Measurements from ENCODE around the gene CCDC6. TPM values are rescaled to one million over a fixed set of nuclear protein-coding genes. Genes with fewer than 3 reads are reported as not detected.

The CCDC6 gene
- total and polyA plus RNA-seq, 2 experiments from 2014 or later = 22.3 to 49.8 TPM

DNA sequence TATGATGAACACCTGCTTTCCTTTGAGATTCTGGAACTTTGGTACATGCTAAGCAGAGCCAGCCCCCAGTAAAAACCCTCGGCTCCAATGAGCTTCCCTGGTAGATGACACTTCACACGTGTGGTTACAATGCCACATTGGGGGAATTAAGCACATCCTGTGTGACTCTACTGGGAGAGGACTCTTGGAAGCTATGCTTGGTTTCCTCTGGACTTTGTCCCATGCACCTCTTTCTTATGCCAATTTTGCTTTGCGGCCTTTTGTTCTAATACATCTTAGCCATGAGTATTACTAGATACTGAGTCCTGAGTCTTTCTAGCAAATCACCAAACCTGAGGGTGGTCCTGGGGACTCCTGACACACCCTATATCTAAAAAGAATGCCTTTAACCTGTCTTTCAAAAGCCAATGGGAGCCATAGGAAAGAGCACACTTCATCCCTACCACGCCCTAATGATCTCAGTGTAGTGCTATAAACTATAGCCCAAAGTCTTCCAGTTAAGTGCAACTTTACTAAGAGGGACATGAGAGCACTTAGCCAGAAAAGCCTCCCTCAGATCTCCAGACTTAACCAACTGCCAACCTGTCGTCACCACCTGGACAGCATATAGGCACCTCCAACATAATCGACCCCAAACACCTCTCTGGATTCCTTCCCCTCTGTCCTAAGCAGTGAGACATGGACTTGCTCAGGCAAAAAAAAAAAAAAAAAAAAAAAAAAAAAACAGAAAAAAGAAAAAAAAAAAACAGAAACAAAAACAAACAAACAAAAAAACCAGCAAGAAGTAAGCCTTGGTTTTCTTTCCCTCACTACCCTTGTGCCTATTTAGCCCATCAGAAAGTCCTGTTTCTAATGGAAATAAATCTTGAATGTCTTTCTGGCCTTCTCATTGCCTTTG, 37.4 kb downstream of the CCDC6 start:
- H4K20me1 ChIP-seq (ENCODE audit: insufficient read depth, poor library complexity, severe bottlenecking) = peaks cover 66% of the 10 kb centered on the region
- no peak overlapping the region for H3K27ac ChIP-seq
- H3K36me3 ChIP-seq (replicated peaks; ENCODE audit: insufficient read depth, low read depth) = no peaks in the 10 kb centered on the region
- no peak for DNase-seq (ENCODE audit: low spot score)
- TF ChIP-seq EZH2 (IDR thresholded peaks at IDR 0.05; ENCODE audit: borderline replicate concordance) (no peak), EZH2phosphoT487 (IDR thresholded peaks at IDR 0.05; ENCODE audit: low read depth, severe bottlenecking, unreplicated experiment) (no peak)
- TF ChIP-seq, protein P1, sequence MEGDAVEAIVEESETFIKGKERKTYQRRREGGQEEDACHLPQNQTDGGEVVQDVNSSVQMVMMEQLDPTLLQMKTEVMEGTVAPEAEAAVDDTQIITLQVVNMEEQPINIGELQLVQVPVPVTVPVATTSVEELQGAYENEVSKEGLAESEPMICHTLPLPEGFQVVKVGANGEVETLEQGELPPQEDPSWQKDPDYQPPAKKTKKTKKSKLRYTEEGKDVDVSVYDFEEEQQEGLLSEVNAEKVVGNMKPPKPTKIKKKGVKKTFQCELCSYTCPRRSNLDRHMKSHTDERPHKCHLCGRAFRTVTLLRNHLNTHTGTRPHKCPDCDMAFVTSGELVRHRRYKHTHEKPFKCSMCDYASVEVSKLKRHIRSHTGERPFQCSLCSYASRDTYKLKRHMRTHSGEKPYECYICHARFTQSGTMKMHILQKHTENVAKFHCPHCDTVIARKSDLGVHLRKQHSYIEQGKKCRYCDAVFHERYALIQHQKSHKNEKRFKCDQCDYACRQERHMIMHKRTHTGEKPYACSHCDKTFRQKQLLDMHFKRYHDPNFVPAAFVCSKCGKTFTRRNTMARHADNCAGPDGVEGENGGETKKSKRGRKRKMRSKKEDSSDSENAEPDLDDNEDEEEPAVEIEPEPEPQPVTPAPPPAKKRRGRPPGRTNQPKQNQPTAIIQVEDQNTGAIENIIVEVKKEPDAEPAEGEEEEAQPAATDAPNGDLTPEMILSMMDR (IDR thresholded peaks at IDR 0.05; ENCODE audit: poor library complexity) = no peak
- H3K9me2 ChIP-seq (replicated peaks; ENCODE audit: insufficient read depth) = no peaks in the 10 kb centered on the region
- H3K4me2 ChIP-seq = no peak overlapping the region
- peaks cover 18% of the 10 kb centered on the region for H3K4me1 ChIP-seq (ENCODE audit: insufficient read depth)
- H3K4me3 ChIP-seq = no peak overlapping the region
- peaks cover 98% of the 10 kb centered on the region for H3K79me2 ChIP-seq
- no peaks in the 10 kb centered on the region for H3K9me3 ChIP-seq (ENCODE audit: low read depth)
- no peak overlapping the region for H2AFZ ChIP-seq
- WGBS (ENCODE audit: low lambda C conversion rate, missing lambda C conversion rate) = 88% methylated on average over 6 of the region's 6 CpGs
- H3K27me3 ChIP-seq = no peaks in the 10 kb centered on the region

- Histone ChIP-seq H3K9me3 (ENCODE audit: low read depth) (no peaks in the 10 kb centered on the region), H3K9me2 (replicated peaks; ENCODE audit: insufficient read depth) (no peaks in the 10 kb centered on the region), H3K36me3 (replicated peaks; ENCODE audit: insufficient read depth, low read depth) (no peaks in the 10 kb centered on the region), H3K27me3 (no peaks in the 10 kb centered on the region), H3K4me1 (ENCODE audit: insufficient read depth) (peaks cover 18% of the 10 kb centered on the region), H3K27ac (no peak overlapping the region), H2AFZ (no peak overlapping the region), H4K20me1 (ENCODE audit: insufficient read depth, poor library complexity, severe bottlenecking) (peaks cover 79% of the 10 kb centered on the region), H3K4me2 (no peak overlapping the region), H3K4me3 (no peak overlapping the region), H3K79me2 (peaks cover 99% of the 10 kb centered on the region)
- DNase-seq (ENCODE audit: low spot score) = no peak
- WGBS (ENCODE audit: low lambda C conversion rate, missing lambda C conversion rate) = 96% methylated on average over 7 of the region's 7 CpGs
- TF ChIP-seq EZH2phosphoT487 (IDR thresholded peaks at IDR 0.05; ENCODE audit: low read depth, severe bottlenecking, unreplicated experiment) = no peak
- no peak for TF ChIP-seq EZH2 (IDR thresholded peaks at IDR 0.05; ENCODE audit: borderline replicate concordance)
- TF ChIP-seq, protein P1 (IDR thresholded peaks at IDR 0.05; ENCODE audit: poor library complexity) = no peak
Measured at GRCh38 chr10:59867590-59867989, 38.8 kb downstream of the CCDC6 start.

DNA sequence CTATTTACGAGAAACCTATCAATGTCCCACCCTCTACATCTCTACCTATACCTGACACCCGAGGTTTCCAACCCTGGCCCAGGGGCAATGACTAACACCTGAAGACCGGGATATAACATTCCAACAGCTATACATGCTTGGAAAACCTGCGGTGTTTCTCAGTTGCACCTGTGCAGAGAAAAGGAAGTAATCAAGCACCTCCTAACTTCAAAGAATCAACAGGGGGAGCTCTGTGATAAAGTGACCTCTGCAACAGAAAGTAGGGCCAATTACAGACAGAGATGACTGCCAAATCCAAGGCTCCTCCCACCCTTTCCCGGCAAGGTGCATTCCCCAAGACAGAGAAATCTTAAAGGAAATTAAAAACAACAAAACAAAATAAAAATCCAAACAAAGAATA, 41.3 kb downstream of the CCDC6 start:
- no peaks in the 10 kb centered on the region for H3K9me3 ChIP-seq (ENCODE audit: low read depth)
- H2AFZ ChIP-seq = no peak overlapping the region
- H3K4me3 ChIP-seq = no peak overlapping the region
- TF ChIP-seq EZH2phosphoT487 (IDR thresholded peaks at IDR 0.05; ENCODE audit: low read depth, severe bottlenecking, unreplicated experiment) = no peak
- TF ChIP-seq, protein P1 (IDR thresholded peaks at IDR 0.05; ENCODE audit: poor library complexity) = peak; percentile 25
- WGBS (ENCODE audit: low lambda C conversion rate, missing lambda C conversion rate) = 44% methylated on average over 5 of the region's 5 CpGs
- peak; percentile 13 for DNase-seq (ENCODE audit: low spot score)
- H3K4me2 ChIP-seq = no peak overlapping the region
- H3K9me2 ChIP-seq (replicated peaks; ENCODE audit: insufficient read depth) = no peaks in the 10 kb centered on the region
- peaks cover 5% of the 10 kb centered on the region for H3K4me1 ChIP-seq (ENCODE audit: insufficient read depth)
- H3K79me2 ChIP-seq = peaks cover 100% of the 10 kb centered on the region
- H3K27me3 ChIP-seq = no peaks in the 10 kb centered on the region
- peaks cover 82% of the 10 kb centered on the region for H4K20me1 ChIP-seq (ENCODE audit: insufficient read depth, poor library complexity, severe bottlenecking)
- no peaks in the 10 kb centered on the region for H3K36me3 ChIP-seq (replicated peaks; ENCODE audit: insufficient read depth, low read depth)
- H3K27ac ChIP-seq = no peak overlapping the region
